GM12801 (cell line): Measurements from ENCODE around the gene SEC31B.

ENCODE experiments used
- CTCF ChIP-seq: IDR thresholded peaks from one replicate; pipeline ENCODE4 v1.5.1; 2011; ENCODE audit warnings: control low read depth; ENCODE audit not compliant: insufficient read length; ENCODE audit errors: extremely low read depth

Gene SEC31B

GRCh38 chr10:100516847-100517246, 2.8 kb downstream of the SEC31B start:
- no peak for TF ChIP-seq CTCF

GRCh38 chr10:100515612-100516011, 4.0 kb downstream of the SEC31B start:
- TF ChIP-seq CTCF: no peak

DNA sequence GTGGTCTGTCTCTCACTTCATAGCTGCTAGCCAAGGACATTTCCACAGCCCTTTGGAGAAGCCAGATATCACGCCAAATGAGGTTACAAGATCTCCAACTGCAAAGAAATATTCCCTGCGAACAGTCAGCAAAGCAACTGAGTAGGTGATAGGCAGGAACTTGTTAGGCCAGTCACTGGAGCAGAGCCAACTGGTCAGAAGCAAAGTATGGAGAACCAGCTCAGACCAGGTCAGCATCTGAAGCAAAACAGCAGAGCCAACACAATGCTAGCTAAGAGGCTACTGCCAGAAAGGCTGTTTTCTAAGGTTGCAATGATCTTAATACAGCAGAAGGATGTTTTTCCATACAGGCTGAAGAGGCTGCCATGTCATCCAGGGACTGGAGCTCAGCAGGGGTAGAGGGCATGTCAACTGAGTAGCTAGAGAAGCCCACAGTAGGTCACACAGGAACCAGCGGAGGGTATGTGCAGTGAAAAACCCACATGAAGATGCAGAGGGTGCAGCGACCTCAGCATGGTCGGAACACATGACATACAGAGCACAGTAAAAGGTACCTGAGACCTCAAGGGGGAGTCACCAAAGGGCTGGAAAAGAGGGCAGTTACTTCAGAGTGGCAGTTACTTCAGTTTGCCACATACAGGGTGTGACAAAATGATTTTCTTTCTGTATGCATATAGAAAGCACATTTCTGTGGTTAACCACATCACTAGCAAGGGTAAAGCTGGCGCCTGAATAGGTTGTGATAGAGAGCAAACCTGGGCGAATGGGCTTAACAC, 8.9 kb downstream of the SEC31B start:
- no peak for TF ChIP-seq CTCF

DNA sequence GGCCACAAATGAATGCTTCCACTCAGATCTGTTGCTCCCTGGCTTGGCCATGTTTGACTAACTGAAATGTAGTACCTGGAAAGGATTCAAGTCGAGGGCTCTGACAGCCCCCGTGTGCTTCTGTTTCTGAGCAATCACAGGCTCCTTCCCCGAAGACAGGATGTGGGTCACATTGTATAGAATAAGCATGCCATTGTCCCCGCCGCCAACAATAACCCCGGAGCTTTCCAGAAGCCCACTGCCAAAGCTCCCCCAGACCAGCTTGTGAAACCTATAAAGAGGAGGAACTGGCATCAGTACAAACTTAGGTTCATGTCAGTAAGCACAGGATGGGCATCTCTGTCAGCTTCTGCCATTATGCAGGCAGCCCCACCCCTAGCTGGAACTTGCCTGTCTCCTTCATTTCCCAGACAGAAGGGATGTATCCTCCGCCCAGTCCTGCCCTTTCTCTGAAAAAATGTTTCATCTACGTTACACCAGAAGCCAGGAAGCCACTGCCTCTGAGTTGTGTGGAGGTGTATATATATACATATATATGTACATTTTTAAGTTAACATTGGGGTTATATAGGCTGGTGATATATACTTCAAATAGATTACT, 10.3 kb downstream of the SEC31B start:
- no peak for TF ChIP-seq CTCF

DNA sequence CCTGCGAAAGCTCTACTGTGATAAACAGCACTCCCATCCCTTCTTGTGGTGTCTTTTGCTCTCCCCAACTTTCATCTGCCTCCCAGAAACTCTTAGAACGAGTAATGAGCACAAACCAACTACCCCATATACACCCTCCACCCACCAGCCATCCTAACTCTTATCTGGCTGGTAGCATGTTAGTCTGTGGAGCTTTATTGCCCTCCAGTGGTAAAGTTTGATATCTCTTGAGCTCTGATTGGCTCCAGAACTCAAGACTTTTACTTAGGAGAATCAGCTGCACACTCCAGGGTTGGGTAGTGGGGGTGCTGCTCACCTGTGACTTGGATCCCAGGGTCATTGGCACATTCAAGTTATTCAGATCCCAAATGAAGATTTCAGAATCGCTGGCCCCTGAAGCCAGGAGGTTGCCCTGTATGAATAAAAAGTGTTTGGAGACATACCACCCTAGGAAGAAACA, 10.9 kb downstream of the SEC31B start:
- TF ChIP-seq CTCF: no peak

GRCh38 chr10:100508266-100508665, 11.4 kb downstream of the SEC31B start:
- no peak for TF ChIP-seq CTCF

DNA sequence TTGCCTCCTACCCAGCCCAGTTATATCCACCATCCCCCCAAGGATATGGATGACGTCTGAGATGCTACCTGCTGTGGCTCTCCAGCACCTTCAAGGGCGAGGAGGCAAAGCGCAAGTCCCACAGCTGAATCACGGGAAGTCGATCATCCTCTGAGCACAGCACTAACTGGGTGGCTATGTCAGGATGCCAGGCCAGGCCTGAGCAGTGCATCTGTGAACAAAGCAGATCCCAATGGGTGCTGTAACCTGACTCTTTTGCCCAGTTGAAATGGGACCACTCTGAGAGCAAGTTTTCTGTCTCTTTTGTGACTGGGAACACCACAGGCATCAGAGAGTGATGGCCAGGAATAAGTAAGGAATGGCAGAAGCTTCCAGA, 12.3 kb downstream of the SEC31B start:
- no peak for TF ChIP-seq CTCF
